DMS114 treated with DMSO at 0.1 percent for 48 hours (cell line): ENCODE results near the gene QDPR.
A peak's percentile ranks its signal among the peaks of the same experiment; 100 is the strongest.
"Not testable (repeated sequence)": the region's sequence is repeated elsewhere in the genome, so short reads cannot be mapped to it uniquely, and the experiment has no call there.

Source experiments
- DNase-seq: peaks from one replicate; lab custom pipeline; 2025; ENCODE audit not compliant: unreplicated experiment; lab: John Stamatoyannopoulos, UW

QDPR gene

GRCh38 chr4:17492058-17492741 is 19.7 kb downstream of the QDPR start:
- DNase-seq, result no peak

GRCh38 chr4:17491196-17491595 is 20.7 kb downstream of the QDPR start:
- no peak for DNase-seq

GRCh38 chr4:17490575-17491059 is 21.3 kb downstream of the QDPR start:
- no peak for DNase-seq

- no peak for DNase-seq
Measured at GRCh38 chr4:17489721-17490120, 22.2 kb downstream of the QDPR start.

- no peak for DNase-seq
Measured at GRCh38 chr4:17489123-17489522, 22.8 kb downstream of the QDPR start.

- no peak for DNase-seq
Measured at GRCh38 chr4:17482716-17483115, 29.2 kb downstream of the QDPR start.

- DNase-seq, result no peak
Measured at GRCh38 chr4:17480955-17481354, 30.9 kb downstream of the QDPR start.

GRCh38 chr4:17480210-17480927 is 31.5 kb downstream of the QDPR start:
- DNase-seq, result no peak

- no peak for DNase-seq
Measured at GRCh38 chr4:17477774-17478472, 34.0 kb downstream of the QDPR start.

- DNase-seq, result no peak
Measured at GRCh38 chr4:17476853-17477252, 35.0 kb downstream of the QDPR start.

- DNase-seq, result no peak
Measured at GRCh38 chr4:17475481-17475880, 36.4 kb downstream of the QDPR start.

- DNase-seq, result no peak
Measured at GRCh38 chr4:17469931-17470674, 41.8 kb downstream of the QDPR start.

GRCh38 chr4:17468619-17469221 is 43.2 kb downstream of the QDPR start:
- DNase-seq, result no peak

- DNase-seq, result no peak
Measured at GRCh38 chr4:17463606-17464005, 48.3 kb downstream of the QDPR start.

GRCh38 chr4:17450269-17450804 is 61.6 kb downstream of the QDPR start:
- no peak for DNase-seq

- DNase-seq, result no peak
Measured at GRCh38 chr4:17448689-17449088, 63.2 kb downstream of the QDPR start.

GRCh38 chr4:17447675-17448298 is 64.1 kb downstream of the QDPR start:
- DNase-seq, result peak; percentile 77

GRCh38 chr4:17447056-17447455 is 64.8 kb downstream of the QDPR start:
- DNase-seq, result no peak

- DNase-seq, result not testable (repeated sequence)
Measured at GRCh38 chr4:17442477-17442876, 69.4 kb downstream of the QDPR start.

GRCh38 chr4:17437396-17437795 is 74.5 kb downstream of the QDPR start:
- DNase-seq, result no peak
